HG02973 (cell line): ENCODE results near the gene RBFA.
"Not testable (repeated sequence)": the region's sequence is repeated elsewhere in the genome, so short reads cannot be mapped to it uniquely, and the experiment has no call there.

ENCODE experiments used
- ATAC-seq: cut with Tn5 transposase; IDR thresholded peaks from one replicate; pipeline ENCODE4 v1.9.1; 2021; ENCODE audit warnings: moderate library complexity; ENCODE audit not compliant: unreplicated experiment

The RBFA gene

GRCh38 chr18:80027719-80028118 is 6.5 kb upstream of the RBFA start:
- not testable (repeated sequence) for ATAC-seq

GRCh38 chr18:80029690-80030089 is 4.5 kb upstream of the RBFA start:
- ATAC-seq: no peak

- ATAC-seq: peak; percentile 39
These were observed 810 bp upstream of the RBFA start for GRCh38 chr18:80033181-80034067.

- no peak for ATAC-seq
These were observed 695 bp downstream of the RBFA start for GRCh38 chr18:80034852-80035406.

GRCh38 chr18:80035997-80036396 is 1.8 kb downstream of the RBFA start:
- ATAC-seq: no peak

- no peak for ATAC-seq
These were observed 3.1 kb downstream of the RBFA start for GRCh38 chr18:80037300-80037699.

GRCh38 chr18:80037869-80038630 is 3.8 kb downstream of the RBFA start:
- no peak for ATAC-seq

GRCh38 chr18:80040515-80040914 is 6.3 kb downstream of the RBFA start:
- no peak for ATAC-seq

- no peak for ATAC-seq
These were observed 7.2 kb downstream of the RBFA start for GRCh38 chr18:80041424-80041823.

- ATAC-seq: no peak
These were observed 8.6 kb downstream of the RBFA start for GRCh38 chr18:80042785-80043184.

GRCh38 chr18:80044072-80044471 is 9.8 kb downstream of the RBFA start:
- ATAC-seq: no peak

- ATAC-seq: no peak
These were observed 11.8 kb downstream of the RBFA start for GRCh38 chr18:80046011-80046410.

- ATAC-seq: no peak
These were observed 12.2 kb downstream of the RBFA start for GRCh38 chr18:80046431-80046830.

GRCh38 chr18:80046961-80047541 is 12.8 kb downstream of the RBFA start:
- no peak for ATAC-seq

- ATAC-seq: no peak
These were observed 16.6 kb downstream of the RBFA start for GRCh38 chr18:80050797-80051196.

GRCh38 chr18:80056095-80056494 is 21.9 kb downstream of the RBFA start:
- no peak for ATAC-seq

- no peak for ATAC-seq
These were observed 25.7 kb downstream of the RBFA start for GRCh38 chr18:80059945-80060344.

- no peak for ATAC-seq
These were observed 31.5 kb downstream of the RBFA start for GRCh38 chr18:80065705-80066104.

- no peak for ATAC-seq
These were observed 33.1 kb downstream of the RBFA start for GRCh38 chr18:80067321-80067720.

- ATAC-seq: no peak
These were observed 33.7 kb downstream of the RBFA start for GRCh38 chr18:80067897-80068296.

- no peak for ATAC-seq
These were observed 34.5 kb downstream of the RBFA start for GRCh38 chr18:80068571-80069272.
